NCI-H510A treated with DMSO at 0.1 percent for 48 hours (cell line): Measurements from ENCODE around the gene KLK12.

Experiments used
- DNase-seq: peaks from one replicate; lab custom pipeline; 2025; lab: John Stamatoyannopoulos, UW

KLK12 gene

DNA sequence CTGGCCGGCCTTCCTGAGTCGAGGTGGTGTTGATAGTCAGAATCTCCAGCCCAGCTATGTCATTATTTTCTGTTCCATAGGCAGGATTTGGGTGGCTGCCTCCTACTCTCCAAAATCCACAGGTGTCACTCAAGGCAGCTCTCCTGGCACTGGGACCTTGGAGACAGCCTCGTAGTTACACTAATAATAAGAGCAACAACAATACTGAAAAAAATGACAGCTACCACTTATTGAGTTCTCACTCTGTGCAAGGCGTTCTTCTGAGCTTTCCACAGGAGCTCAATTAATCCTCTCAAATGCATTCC, 12.2 kb upstream of the KLK12 start:
- no peak for DNase-seq

DNA sequence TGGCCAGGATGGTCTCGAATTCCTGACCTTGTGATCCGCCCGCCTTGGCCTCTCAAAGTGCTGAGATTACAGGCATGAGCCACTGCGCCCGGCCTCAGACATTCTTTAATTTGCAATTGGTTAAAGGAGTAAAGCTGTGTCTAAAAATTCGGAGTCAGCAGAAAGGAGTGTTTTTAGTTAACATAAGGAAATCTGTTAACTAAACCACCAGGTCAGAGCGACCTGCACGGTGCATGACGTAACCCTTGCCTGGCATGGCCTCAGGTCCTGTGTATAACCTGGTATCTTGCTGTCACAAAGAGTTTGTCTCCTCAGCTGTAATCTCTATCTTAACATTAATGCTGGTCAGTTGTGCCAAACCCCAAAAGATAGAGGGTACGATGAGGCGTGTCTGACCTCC, 9.5 kb upstream of the KLK12 start:
- DNase-seq: no peak

DNA sequence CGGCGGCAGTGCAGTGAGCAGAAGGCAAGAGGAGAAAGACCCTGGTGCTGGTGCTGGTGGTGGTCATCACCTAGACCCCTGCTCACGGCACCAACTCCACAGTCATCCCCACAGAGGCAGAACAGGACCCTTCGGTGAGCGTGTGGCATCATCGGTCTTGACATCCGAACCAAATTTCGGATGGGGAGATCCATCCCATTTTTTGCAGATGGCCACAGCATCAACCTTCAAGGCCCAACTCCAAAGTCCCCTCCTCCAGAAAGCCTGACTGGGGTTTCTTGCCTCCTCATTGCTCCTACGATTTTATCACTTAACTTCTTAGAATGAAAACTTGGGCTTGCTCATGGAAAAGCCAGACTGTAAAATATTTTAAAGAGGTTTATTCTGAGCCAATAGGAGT, 8.7 kb upstream of the KLK12 start:
- no peak for DNase-seq

DNA sequence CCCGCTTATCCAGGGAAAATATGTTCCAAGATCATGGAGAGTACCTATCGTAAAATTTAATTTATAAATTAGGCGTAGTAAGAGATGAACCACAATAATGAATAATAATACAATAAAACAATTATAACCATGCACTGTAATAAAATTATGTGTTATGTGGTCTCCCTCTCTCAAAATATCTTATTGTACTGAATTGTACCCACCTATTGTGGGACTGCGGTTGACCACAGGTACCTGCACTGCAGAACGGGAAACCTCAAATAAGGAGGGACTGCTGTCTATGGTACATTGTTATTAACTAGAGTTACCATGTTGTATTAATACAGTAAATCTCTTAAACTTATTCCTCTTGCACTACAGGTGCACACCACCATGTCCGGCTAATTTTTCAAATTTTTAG, 5.3 kb upstream of the KLK12 start:
- no peak for DNase-seq

DNA sequence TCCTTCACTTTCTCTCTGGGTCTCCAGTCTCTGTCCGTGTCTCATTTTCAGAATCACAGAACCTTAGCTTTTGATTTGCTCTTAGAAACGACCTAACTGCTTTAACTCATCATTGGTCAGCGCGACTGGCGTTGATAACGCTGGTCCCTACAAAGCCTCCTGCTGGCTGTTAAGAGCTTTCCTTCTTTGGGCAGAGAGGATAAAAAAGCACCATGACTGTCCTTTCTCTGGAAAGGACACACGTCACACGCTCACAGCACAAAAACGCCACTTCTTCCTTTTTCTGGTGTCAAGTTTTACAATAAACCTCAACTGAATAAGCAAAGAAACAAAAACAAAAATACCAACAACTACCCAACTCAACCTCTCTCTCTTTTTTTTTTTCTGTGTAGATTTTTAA, 1.7 kb upstream of the KLK12 start:
- DNase-seq: peak; percentile 45

DNA sequence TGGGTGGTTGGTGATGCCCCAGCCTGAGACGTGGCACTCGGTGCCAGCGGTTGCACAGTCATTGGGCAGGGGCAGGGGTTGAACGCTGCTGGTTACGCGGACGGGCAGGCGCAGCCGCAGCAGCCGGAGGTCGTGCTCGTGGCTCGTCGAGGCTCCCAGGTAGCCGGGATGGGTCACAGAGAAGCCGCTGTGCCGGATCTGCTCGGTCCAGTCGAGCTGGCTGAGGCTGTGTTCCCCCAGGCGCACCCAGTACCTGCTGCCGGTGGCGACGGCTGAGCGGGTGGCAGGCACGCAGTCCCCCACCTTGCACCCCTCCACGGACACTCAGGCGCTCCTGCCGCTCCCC, 2.9 kb downstream of the KLK12 start:
- DNase-seq: no peak

DNA sequence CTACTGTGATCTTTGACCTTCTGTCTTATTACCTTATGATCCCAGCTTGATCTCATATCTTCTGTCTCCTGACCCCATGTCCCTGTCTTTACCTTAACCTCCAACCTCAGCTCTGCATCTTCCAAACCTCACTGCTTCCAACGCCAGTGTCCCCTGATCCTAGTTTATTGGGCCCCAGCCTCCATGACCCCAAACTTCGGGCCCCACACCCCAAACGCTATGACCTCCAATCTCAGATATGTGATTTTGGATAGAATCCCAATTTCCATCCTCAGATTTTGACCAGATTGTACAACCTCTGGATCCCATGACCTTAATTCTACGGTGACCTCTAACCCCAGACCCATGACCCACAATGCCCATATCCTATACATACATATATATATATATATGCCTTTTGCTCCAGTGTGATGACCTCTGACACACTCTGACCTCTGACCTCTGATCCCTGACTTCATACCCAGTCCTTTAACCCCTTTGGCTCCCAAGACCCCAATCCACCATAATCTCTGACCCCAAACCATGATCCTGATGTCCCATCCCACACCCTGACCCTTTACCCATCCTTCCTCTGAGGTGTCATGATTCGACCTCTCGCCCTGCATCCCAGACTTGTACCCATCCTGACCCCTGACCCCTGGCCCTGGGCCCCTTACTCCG, 3.5 kb downstream of the KLK12 start:
- DNase-seq: no peak

DNA sequence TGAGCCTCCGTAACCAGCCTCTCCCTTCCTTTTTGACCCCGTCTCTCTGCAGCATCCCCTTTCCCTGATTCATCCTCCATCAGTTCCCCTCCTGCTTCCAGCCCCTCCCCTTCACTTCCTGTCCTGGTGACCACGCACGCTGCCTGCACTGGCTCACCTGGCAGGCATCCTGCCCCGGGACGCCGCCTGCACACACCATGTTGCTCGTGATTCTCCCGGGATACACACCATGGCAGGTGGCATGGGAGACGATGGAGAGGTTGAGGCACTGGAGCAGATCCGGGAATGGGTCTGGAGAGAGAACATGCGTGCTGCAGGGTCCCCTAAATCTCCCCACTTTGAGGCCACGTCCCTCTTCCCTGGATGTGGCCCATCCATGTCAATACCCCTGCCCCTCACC, 4.2 kb downstream of the KLK12 start:
- no peak for DNase-seq

DNA sequence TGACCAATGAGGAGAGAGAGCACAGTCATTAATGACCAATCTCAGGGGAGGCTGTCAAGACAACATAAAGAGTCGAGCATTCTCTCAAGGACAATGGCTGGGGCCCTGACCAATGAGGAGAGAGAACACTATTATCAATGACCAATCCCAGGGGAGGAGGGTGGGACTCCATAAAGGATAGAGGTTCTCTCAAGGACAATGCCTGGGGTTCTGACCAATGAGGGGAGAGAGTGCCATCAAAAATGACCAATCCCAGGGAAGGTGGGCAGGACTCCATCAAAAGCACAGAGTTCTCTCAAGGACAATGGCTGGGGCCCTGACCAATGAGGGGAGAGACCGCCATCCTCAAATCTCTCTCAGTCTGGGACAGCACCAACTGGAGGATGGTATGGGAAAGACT, 5.1 kb downstream of the KLK12 start:
- no peak for DNase-seq

DNA sequence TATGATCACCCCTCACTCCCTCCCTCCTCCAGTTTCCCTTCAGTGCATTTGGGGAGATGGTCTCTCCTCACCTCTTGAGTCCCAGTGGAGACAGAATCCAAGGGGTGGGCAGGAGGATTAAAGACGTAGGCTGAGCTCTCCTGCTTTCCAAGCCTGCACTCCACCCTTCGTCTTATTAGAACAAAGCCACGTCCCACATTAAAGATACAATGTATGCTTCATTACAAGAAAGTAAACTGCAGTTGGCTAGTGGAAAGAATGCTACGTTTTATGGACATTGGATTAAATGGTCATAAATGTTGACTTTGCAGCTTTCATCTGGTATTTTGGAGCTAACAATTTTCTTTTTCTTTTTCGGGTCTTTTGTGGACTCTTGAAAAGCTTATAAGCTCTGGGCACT, 6.9 kb downstream of the KLK12 start:
- no peak for DNase-seq

DNA sequence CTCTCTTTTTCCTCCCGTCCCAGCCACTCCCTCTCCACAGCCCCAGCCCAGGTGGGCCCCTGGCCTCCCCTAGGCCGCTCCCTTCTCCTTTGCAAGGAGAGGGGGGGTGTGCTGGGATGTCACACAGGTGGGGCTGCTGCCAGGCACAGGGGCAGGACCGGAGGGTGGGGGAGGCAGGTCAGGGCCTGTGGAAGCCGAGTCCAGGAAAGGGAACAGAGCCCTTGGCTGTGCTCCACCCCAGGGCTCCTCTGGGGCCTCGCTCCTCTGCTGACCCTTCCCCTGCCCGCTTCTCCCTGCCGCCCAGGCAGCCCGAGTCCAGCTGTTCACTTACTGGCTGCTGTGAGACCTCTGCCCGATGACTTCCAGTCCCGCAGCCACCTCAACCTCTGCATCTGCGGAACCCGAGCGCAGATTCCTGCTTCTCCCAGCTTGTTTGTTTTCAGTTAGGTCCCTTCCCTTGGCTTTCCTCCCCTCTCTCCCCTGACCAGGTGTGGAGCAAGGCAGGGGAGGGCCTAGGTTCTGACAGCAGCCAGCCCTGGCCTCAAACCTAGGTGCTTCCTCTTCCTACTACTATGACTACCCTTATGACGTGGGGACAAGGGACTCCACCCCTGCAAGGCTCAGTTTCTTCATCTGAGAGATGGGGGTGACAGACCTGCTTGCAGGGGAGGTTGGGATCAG, 7.5 kb downstream of the KLK12 start:
- DNase-seq: peak; percentile 19

DNA sequence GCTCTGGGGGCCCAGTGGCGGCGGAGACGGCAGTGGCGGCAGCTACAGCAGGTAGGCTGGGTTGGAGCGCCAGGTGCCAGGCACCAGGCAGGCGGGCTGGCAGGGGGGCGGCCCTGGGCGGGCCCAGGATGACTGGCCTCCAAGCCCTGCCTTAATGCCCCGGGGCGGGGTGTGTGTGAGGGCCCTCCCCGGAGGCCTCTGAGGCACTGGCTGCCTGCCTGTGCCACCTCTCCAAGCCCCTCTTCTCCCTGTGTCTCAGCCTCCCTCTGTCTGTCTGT, 8.3 kb downstream of the KLK12 start, which contains the start of gene KLK11:
TSS of gene KLK11 (minus strand) at position 63 of the 278 bp plus-strand sequence. CDS start 985 bp downstream, outside the sequence.
- peak; percentile 60 for DNase-seq

DNA sequence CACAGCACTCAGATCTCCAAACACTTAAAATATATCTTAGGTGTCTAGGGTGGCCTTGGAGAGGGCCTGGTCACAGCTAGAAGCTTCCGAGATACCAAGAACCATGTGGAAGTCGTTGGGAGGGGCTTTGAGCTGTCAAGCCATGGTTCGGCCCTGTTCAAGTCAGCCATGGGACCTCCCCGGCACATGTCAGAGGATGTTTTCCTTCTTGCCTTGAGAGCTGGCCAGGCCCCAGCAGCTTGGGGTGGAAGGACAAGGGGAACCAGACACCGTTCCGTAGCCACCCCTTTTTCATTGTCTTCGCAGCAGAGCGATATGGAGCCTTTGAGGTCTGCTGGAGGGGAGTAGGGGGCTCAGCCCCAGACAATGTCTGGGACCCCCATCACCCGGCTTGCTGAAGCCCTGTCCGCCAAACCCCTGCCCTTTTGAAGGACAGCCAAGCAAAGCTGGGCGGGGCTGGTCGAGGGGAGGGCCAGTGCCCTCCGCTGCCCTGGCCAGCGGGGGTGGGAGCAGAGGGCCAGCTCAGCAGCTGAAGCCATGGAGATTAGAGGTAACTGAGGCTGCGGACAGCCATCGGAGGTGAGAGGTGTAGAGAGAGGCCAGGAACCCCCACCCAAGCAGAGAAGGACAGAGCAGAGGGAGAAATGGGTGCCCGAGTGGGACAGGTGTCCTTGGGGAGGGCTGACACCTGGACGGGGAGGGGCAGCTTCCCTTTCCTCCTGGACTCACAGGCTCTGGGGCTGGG, 8.8 kb downstream of the KLK12 start:
- no peak for DNase-seq

DNA sequence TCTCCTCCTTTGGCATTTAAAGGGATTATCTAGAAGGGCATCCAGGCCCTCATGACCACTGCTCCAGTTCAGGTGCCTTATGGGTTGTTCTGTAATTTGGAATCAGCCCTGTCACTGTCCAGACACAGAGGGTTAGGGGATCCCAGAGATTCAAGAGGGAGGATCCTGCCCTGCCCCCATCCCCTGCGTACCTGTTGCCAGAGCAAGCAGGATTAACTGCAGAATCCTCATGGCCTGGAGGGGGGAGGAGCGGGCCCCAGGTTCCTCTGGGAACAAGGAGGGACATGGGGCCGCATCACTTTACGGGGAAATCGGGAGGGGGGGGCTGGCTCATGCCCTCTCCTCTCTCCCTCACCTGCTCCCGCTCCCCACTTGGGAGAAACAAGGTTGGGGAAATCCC, 9.4 kb downstream of the KLK12 start:
- DNase-seq: peak; percentile 18

DNA sequence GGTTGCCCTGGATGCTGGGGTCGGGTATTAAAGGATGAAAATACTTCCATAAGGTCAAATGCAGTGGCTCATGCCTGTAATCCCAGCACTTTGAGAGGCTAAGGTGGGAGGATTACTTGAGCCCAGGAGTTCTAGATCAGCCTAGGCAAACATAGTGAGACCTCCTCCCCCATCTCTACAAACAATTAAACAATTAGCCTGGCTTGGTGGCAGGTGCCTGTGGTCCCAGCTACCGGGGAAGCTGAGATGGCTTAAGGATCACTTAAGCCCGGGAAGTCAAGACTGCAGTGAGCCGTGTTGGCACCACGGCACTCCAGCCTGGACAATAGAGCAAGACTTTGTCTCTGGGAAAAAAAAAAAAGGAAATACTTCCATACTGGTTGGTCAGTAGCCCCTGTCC, 9.9 kb downstream of the KLK12 start:
- peak; percentile 69 for DNase-seq

DNA sequence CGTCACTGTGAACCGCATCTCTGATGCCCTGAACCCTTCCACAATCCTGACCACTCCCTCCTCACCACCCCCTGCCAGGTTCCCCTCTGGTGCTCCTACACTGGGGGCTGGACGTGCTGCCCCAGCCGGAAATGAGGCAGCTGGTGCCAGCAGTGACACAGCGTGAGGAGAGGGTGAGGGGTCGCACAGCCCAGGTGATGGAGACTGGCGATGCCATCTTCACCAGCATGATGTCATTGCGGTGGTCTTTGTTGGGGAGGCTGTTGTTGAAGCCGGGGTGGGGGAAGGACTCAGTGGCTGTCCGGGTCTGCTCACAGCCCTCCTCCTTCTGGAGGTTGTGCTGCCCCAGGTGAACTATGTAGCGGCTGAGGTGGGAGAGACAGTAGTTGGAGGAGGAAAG, 10.9 kb downstream of the KLK12 start:
- no peak for DNase-seq

DNA sequence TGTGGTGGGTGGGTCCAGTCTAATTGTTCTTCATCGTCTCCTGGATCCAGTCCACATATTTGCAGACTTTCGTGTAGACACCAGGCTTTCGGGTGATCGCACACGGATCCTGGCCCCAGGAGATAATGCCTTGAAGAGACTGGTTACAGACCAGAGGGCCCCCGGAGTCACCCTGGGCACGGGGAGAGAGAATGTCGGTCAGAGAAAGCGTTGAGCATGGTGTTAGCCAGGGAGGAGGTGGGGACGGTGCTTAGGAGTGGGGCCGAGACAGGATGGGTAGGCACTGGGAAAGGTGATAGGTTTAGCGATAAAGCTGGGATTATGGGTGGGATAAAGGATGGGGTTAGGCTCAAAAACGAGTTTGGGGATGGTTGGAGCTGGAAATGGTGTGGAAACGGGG, 12.3 kb downstream of the KLK12 start:
- no peak for DNase-seq

DNA sequence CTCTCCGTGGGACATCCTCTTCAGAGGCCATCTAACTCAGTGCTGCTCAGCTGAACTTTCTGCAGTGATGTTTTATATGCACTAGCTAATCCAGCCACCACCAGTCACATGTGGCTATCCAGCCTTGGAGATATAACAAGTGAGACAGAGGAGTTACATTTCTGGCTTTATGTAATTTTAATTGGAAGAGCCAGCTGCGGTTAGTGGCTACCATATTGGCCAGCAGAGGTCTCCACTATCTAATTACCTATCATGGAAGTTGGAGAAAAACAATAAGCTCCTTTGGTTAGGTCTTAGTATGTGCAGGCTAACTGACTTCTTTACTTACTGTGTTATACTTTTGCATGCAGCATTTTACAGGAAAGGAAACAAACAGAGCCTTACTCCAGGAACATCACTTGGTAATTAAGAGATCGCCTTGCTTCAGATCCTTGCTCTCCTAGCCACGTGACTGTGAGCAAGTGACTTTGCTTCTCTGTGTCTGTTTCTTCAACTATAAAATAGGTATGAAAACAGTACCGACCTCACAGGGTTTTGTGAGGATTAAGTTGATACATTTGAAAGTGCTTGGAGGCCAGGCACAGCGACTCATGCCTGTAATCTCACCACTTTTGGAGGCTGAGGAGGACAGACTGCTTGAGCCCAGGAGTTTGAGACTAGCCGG, 13.7 kb downstream of the KLK12 start:
- peak; percentile 73 for DNase-seq

DNA sequence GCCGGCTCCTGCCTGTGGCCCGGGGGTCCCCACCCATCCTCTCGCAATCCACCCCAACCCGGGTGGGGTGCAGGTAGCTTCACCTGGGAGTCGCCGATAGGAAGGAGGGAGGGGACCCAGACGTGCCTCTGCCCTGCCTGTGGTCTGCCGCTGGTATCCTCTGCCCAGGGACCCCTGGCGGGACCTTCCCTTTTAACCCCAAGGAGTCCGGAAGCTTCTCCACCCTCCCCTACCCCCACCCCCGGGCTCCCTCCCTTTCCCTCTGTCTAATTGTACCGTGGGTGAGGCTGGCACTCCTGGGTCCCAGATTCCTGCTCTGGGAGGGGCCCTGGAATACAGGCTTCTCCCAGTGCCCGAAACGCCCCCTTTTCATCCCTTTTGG, 15.3 kb downstream of the KLK12 start, which contains the start of gene KLK10:
TSS of gene KLK10 (minus strand) at position 166 of the 382 bp plus-strand sequence. CDS start 579 bp downstream, outside the sequence.
- DNase-seq: no peak

DNA sequence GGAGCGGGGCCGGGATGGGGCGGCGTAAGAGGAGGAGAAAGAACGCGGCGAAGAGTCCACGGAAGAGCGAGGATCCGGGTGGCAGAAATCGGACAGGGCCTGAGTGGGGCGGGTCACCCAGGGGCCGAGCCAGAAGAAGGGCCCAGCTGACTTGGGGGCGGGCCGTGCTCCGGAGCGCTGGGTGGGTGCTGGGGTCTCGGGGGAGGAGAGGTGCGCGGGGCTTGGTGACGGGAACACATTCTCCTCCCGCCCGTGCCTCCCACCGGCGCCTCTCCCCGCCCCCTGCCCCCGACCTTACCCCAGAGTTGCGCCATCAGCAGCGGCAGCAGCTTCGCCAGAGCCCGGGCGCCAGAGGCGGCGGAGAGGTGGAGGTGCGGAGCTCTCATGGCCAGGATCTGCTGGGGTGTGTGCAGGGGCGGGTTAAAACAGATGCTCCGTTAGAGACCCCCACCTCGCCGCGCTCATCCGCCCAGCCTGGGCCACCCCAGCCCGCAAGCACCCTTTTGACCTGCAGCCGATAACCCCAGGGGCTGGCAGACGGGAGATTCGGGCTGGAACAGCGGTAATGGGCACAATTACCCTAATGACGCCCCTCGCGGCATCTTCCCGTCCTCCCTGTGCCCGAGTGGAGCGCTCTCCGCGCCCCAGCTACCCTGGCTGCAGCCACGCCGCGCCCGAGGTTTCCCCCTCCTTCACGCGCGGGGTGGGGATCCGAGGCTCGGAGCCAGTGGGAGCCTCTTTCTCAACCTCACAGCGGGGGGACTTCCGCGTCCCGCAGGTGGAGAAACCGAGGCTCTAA, 15.9 kb downstream of the KLK12 start:
- no peak for DNase-seq

DNA sequence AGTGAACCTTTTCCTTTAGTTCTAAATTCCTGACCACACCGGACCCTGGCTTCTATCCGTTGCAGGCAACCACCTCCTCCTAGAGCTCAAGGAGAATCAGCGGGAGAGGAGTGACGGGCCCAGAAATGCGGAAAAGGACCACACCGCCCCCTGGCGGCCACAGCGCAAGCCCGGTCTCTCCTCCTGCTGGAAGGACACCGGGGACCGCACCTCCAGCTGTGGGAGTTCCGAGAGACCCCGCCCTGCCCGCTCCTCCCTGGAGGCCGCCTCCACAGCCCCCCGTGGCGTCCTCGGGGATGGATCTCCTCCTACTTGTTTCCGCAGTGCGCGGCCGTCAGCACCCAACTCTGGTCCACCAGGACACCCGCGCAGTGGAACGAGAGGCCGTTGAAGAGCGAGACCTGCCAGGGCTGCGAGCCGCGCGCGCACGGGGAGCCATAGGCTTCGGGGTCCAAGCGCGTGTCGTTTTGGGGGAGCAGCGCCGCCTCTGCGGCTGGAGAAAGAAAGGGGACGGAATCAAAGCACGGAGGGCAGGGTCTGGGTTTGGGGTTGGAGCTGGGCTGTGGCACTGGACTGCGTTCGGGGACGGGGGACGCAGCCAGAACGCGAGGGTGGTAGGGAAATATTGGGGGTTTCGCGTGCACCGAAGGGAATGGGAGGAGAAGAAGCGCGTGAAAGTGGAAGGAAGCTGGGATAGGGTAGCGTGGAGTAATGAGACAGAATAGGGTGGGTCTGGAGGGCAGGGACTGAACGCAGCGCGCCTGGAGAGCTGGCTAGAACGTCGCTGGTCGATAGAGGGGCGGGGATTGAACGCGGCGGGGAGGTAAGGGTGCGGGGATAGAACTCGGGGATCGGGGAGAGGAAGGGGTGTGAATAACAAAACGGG, 17.8 kb downstream of the KLK12 start:
- peak; percentile 59 for DNase-seq
